NCI-H1930 (cell line): ENCODE measurements around the gene CRYAB.
"Not testable (repeated sequence)": the region's sequence is repeated elsewhere in the genome, so short reads cannot be mapped to it uniquely, and the experiment has no call there.

ENCODE experiments used
- DNase-seq, 2 experiments: peaks; one replicate each; lab custom pipeline; 2025; lab: John Stamatoyannopoulos, UW

CRYAB gene

DNA sequence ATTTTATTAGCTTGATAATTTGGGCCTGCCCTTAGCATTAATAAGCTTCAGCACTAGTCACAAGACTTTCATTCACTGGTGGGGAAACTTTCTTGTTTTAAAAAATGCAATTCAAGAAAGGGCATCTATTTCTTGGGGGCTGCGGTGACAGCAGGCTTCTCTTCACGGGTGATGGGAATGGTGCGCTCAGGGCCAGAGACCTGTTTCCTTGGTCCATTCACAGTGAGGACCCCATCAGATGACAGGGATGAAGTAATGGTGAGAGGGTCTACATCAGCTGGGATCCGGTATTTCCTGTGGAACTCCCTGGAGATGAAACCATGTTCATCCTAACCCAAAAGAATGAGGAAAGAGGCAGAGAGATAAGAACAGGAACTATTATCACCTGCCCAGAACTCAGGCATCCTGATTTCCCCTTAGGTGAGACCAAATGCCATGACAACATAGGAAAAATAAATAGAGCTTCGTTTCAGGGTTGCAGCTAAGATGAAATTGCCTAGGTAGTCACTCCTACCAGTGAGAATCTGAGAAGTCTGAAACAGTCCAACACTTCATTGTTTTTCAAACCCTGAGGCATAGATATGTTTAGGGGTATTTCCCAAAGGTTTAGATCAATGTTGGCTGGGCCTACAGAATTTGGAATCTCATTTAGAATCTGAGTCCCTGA lies 2.8 kb downstream of the CRYAB start:
- DNase-seq, result no peak

- DNase-seq, result no peak
These were observed 4.9 kb downstream of the CRYAB start for GRCh38 chr11:111906680-111907079.

DNA sequence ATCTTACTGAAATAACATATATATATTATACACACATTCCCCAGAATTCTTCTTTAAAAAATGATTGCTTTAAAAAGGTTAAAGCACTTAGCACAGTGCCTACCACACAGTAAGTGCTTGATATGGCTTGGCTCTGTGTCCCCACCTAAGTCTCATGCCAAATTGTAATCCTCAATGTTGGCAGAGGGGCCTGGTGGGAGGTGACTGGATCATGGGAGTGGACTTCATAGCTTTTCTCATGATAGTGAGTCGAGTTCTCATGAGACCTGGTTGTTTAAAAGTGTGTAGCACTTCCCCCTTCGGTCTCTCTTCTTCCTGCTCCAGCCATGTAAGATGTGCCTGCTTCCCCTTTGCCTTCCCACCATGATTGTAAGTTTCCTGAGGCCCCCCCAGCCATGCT lies 6.2 kb downstream of the CRYAB start:
- no peak for DNase-seq

DNA sequence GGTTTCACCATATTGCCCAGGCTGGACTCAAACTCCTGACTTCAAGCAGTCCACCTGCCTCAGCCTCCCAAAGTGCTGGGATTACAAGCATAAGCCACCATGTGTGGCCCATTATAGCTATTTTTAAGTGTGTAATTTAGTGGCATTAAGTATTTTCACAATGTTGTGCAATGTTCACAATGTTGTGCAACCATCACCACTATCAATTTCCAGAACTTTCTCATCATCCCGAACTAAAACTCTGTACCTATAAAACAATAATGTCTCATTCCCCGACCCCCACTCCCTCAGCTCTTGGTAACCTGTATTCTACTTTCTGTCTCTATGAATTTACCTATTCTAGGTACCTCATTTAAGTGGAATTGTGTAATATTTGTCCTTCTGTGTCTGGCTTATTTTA lies 24.7 kb downstream of the CRYAB start:
- DNase-seq, result no peak

GRCh38 chr11:111886032-111886431 lies 25.5 kb downstream of the CRYAB start:
- DNase-seq, result no peak

DNA sequence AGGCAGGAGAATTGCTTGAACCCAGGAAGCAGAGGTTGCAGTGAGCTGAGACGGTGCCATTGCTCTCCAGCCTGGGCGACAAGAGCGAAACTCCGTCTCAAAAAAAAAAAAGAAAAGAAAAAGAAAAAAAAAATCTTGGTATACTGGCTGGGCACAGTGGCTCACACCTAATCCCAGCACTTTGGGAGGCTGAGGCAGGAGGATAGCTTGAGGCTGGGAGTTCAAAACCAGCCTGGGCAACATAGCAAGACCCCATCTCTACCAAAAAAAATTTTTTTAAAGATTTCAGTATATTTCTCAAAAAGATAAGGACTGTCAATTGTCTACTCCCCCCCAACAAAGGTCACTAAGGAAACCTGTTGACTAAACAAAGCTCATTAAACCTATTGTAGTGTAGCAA lies 26.5 kb downstream of the CRYAB start:
- DNase-seq, result not testable (repeated sequence)

GRCh38 chr11:111882202-111882601 lies 29.4 kb downstream of the CRYAB start:
- DNase-seq, result no peak

- no peak for DNase-seq
These were observed 32.0 kb downstream of the CRYAB start for GRCh38 chr11:111879637-111879960.

DNA sequence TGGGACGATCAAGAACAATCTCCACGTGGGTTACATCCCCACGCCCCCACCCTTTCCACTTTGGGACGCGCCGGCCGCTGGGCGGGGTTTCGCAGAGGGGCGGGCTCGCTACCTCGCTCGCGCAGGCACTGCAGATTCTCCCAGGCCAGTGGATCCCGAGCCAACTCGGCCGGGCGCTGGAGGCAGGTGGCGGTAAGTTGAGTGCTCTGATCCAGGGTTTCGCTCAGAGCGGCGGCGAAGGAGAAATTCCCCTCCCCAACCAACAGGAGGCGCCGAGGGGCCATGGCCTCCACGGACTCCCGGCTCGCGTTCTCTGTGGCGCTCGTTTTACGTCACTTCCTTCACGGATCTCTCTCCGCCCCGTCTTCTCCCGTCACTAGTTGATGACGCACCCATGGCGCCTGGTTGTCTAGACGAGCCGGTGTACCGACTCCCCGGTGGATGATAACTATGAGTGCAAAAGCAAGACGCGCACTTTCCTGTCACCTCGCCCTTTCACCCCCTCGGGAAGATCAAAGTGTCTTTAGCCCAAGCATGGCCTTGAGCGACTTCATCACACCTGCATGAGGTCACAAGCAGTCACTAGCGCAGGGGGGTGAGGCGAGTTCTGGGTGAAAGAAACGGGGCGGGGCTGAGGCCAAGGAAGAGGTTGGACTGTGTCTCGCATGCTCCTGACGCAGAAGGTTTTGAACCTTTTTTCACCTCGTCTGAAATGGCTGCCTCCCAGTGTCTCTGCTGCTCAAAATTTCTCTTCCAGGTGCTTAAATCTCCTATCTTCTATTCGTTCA lies 32.5 kb downstream of the CRYAB start, which contains the start of the genes CFAP68 and FDXACB1:
Gene CFAP68 (plus strand): TSS at position 693 of the 788 bp plus-strand sequence. CDS start 20 bp downstream, at position 713.
Gene FDXACB1 (minus strand): TSS at position 317 of the 788 bp plus-strand sequence. CDS start 33 bp downstream, at position 284.
- DNase-seq, result peak; percentile 94 to 96

DNA sequence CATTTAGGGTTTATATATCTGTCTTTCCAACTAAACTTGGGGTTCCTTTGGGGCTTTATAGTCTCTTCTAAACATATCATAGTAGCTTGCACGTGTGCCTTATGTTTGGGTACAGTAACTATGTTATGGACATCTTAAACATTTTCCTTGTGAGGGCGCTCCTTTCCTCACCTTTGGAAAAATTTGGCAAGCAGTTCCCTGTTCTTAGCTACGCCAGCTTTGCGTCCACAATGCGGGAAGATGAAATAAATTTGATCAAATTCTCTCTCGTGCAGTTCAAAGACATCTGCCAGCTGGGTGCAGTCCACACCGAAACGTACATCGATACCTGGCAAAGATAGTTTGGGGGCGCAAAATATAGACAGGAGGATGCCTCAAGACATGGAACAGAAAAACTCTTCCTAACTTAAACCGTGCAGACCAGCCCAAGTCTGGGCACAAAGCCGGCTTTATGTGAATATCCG lies 33.2 kb downstream of the CRYAB start:
- no peak for DNase-seq

- DNase-seq, result no peak
These were observed 39.8 kb downstream of the CRYAB start for GRCh38 chr11:111871693-111872161.

DNA sequence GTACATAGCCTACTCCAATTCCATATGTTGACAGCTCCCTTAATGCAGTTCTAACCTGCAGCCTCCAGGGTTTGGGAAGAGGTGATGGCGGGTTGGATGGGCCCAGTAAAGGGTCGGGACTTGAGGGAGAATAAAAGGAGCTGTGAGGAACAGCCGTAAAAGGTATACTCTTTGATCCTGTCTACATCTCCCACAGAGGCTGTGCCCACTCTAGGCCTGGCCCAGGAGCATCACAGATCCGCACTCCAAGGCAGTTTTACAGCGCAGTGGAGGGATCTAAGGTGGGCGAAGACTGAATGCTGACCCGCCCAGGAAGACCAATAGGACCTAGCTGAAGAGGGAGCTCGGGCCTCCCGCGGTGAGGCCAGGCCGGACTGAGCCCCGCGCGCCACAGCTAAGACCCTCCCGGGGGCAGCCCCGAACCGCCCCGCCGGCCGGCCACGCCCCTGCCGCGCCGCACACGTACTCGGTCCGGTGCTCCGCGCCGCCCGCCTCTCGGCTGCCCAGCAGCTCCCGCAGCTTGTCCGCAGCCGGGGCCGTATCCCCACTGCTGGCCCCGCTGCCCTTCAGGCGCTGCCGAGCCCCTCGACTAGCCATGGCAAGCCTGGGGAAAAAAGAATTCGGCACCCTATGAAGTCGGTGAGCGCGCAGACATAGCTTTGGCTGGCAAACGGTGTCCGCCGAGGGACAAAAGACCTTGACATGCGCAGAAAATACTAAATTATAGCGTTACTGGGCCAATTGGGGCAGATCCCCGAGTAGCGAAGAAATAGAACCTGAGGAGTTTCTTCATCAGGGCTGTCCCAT lies 40.5 kb downstream of the CRYAB start, which contains the start of gene ALG9:
Gene ALG9 (minus strand): TSS at position 696 of the 807 bp plus-strand sequence. CDS start 99 bp downstream, at position 597.
- DNase-seq, result peak; percentile 27 to 72

GRCh38 chr11:111870522-111870885 lies 41.1 kb downstream of the CRYAB start:
- no peak for DNase-seq

DNA sequence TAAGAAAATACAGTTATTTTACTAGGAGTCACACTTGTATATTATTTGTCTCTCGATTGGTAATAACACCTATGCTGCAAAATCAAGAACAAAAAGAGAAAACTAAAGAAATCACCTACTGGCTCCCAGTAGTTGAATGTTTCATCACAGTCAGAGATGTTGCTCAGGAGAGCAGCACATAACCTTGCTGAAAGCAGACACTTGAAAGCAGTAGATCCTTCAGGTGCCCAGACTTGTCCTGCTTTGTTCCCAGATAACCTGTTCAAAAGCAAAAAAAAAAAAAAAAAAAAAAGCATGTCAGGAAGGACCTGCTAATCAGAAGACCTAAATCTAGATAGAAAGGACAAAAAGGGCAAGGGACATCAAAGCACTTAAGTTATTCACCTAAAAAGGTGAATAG lies 41.5 kb downstream of the CRYAB start:
- no peak for DNase-seq

- DNase-seq, result no peak
These were observed 51.3 kb downstream of the CRYAB start for GRCh38 chr11:111860257-111860656.
